Fibroblast of villous mesenchyme (primary cell): ENCODE measurements around the gene ADAMTSL2. TPM values are rescaled to one million over a fixed set of nuclear protein-coding genes. Genes with fewer than 3 reads are reported as not detected.

Experiments
- DNase-seq: peaks from one replicate; pipeline ENCODE4 v3.0.0-alpha.2; 2010; ENCODE audit warnings: low read depth
- H3K4me3 ChIP-seq: 2 replicates; pipeline ENCODE4 v1.5.1; 2011; ENCODE audit warnings: low read depth, mild to moderate bottlenecking, low read length
- CTCF ChIP-seq: IDR thresholded peaks from 2 replicates; pipeline ENCODE4 v1.5.1; 2012; ENCODE audit warnings: low read depth, mild to moderate bottlenecking, low read length; ENCODE audit not compliant: insufficient read depth
- total RNA-seq: library from RNA; depleted of rRNA; stranded (reverse); fragments of >200 nt; gene quantifications from 2 replicates; pipeline ENCODE4 v1.2.3, GENCODE V29; 2012

ADAMTSL2 gene
- total RNA-seq, 1 donor, result under 0.01 TPM

GRCh38 chr9:133525677-133526076 lies 8.8 kb upstream of the ADAMTSL2 start:
- no peak overlapping the region for H3K4me3 ChIP-seq
- TF ChIP-seq CTCF, result no peak
- DNase-seq, result no peak

GRCh38 chr9:133526721-133527321 lies 7.7 kb upstream of the ADAMTSL2 start:
- no peak overlapping the region for H3K4me3 ChIP-seq
- TF ChIP-seq CTCF, result no peak
- DNase-seq, result no peak

- peak; percentile 46 for DNase-seq
- no peak overlapping the region for H3K4me3 ChIP-seq
- TF ChIP-seq CTCF, result no peak
These were observed 7.0 kb upstream of the ADAMTSL2 start for GRCh38 chr9:133527444-133527920.

GRCh38 chr9:133528001-133528875 lies 6.3 kb upstream of the ADAMTSL2 start:
- DNase-seq, result no peak

GRCh38 chr9:133528876-133529241 lies 5.6 kb upstream of the ADAMTSL2 start:
- H3K4me3 ChIP-seq, result no peak overlapping the region
- TF ChIP-seq CTCF, result no peak
- DNase-seq, result no peak

More at GRCh38 chr9:133528001-133528875, 6.3 kb upstream of the ADAMTSL2 start:
- TF ChIP-seq CTCF, result no peak
- no peak overlapping the region for H3K4me3 ChIP-seq

- no peak for TF ChIP-seq CTCF
- no peak overlapping the region for H3K4me3 ChIP-seq
- no peak for DNase-seq
These were observed 5.0 kb upstream of the ADAMTSL2 start for GRCh38 chr9:133529457-133529856.
